Adipocyte (in vitro differentiated cells): ENCODE results near the gene PTPRK.
A peak's percentile ranks its signal among the peaks of the same experiment; 100 is the strongest.

Experiments used
- DNase-seq: peaks from one replicate; pipeline ENCODE4 v3.0.0-alpha.2; 2015; ENCODE audit warnings: low read depth
- H3K27me3 ChIP-seq: replicated peaks from 2 replicates; pipeline ENCODE4 v1.7.0; 2013; ENCODE audit warnings: mild to moderate bottlenecking, low read length, moderate library complexity; ENCODE audit not compliant: control insufficient read depth, insufficient read depth
- H3K36me3 ChIP-seq: 2 replicates; pipeline ENCODE4 v1.7.0; 2013; ENCODE audit warnings: low read length, mild to moderate bottlenecking, moderate library complexity; ENCODE audit not compliant: control insufficient read depth, insufficient read depth, severe bottlenecking
- H3K4me1 ChIP-seq: 2 replicates; pipeline ENCODE4 v1.7.0; 2013; ENCODE audit warnings: mild to moderate bottlenecking, low read length, moderate library complexity; ENCODE audit not compliant: control insufficient read depth, insufficient read depth
- H3K4me3 ChIP-seq: 2 replicates; pipeline ENCODE4 v1.7.0; 2013; ENCODE audit warnings: mild to moderate bottlenecking, low read length, moderate library complexity
- H3K9ac ChIP-seq: 2 replicates; pipeline ENCODE4 v1.7.0; 2013; ENCODE audit warnings: mild to moderate bottlenecking, low read length, moderate library complexity
- H3K9me3 ChIP-seq: 2 replicates; pipeline ENCODE4 v1.7.0; 2013; ENCODE audit warnings: mild to moderate bottlenecking, low read length, moderate library complexity; ENCODE audit not compliant: control insufficient read depth

The PTPRK gene

DNA sequence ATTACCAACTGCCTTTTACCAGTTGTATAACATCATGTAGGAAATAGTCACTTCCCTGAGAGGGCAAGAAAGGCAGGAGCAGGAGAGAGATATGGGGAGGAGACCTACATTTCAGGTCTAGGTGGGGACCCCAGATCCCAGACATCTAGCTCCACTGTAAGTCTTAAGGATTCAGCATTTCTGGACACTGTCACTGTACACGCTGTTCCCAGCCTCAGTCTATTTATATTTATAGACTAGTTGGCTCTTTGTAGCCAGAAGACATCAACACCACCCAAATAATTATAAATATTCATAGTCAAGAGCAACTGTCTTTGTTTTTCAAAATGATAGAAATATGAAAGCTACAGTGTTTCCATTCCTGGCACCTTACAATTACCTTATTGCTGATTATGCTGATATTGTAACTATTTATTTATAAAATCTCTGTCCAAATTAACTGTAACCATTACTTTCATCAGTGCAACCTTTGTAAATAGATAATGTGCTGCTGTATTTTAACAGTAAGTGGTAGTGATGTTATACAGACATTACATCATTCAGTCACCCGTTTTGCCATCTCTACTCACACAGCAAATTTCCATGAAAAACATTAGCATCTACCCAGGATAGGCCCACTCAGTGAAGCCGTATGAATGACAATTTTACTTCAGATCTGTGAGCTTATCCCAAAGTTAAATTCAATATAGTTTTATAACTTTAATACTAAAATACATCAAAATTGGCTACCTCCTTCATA, 162.8 kb downstream of the PTPRK start:
- no peak overlapping the region for H3K4me3 ChIP-seq
- no peaks in the 10 kb centered on the region for H3K9me3 ChIP-seq
- H3K36me3 ChIP-seq = no peaks in the 10 kb centered on the region
- H3K4me1 ChIP-seq = no peaks in the 10 kb centered on the region
- DNase-seq = no peak
- H3K9ac ChIP-seq = no peak overlapping the region
- H3K27me3 ChIP-seq = no peaks in the 10 kb centered on the region

GRCh38 chr6:128352366-128352765, 168.0 kb downstream of the PTPRK start:
- H3K4me1 ChIP-seq = no peaks in the 10 kb centered on the region
- no peaks in the 10 kb centered on the region for H3K9me3 ChIP-seq
- no peak overlapping the region for H3K9ac ChIP-seq
- no peaks in the 10 kb centered on the region for H3K27me3 ChIP-seq
- H3K4me3 ChIP-seq = no peak overlapping the region
- no peaks in the 10 kb centered on the region for H3K36me3 ChIP-seq
- no peak for DNase-seq

- H3K36me3 ChIP-seq = no peaks in the 10 kb centered on the region
- no peak overlapping the region for H3K4me3 ChIP-seq
- no peak for DNase-seq
- no peaks in the 10 kb centered on the region for H3K27me3 ChIP-seq
- no peaks in the 10 kb centered on the region for H3K9me3 ChIP-seq
- no peak overlapping the region for H3K9ac ChIP-seq
- no peaks in the 10 kb centered on the region for H3K4me1 ChIP-seq
Measured at GRCh38 chr6:128351255-128351514, 169.2 kb downstream of the PTPRK start.

DNA sequence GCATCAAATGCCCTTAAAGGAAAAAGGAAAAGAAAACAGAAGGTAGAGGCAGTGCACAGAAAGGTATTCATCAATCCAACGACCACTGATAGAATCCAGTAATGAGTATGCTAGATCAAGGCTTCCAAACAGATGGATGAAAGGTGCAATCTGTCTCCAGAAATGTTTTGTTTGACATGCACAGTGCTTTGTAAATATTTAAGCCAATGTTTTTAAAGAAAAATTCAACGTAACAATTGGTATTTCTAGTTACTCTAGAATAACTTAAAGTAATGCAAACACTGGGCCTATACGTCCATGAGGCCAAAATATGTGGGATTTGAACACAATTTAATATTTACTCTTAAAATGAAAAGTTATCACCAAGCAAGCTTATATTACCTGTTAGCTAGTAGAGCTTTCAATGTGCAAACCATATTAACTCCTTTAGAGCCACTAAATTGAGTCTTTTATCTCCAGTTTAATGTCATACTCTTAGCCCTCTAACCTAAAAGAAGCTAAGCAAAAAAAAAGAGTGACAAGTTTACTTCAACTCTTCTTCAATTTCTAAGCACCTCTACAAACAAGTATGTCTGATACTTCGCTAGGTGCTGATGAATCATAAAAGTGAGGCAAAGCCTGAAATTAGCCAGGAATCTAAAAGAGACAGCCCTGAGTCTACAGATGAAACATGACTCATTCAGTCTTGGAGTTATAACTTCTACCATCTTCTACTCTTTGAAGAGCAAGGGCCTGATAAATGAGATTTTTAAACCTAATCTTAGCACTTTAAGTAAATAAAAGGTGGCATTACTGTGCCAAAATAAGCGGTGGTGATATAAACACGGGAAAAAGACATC, 169.8 kb downstream of the PTPRK start:
- H3K27me3 ChIP-seq = no peaks in the 10 kb centered on the region
- peak; percentile 19 for DNase-seq
- no peak overlapping the region for H3K4me3 ChIP-seq
- H3K4me1 ChIP-seq = no peaks in the 10 kb centered on the region
- no peak overlapping the region for H3K9ac ChIP-seq
- H3K36me3 ChIP-seq = no peaks in the 10 kb centered on the region
- H3K9me3 ChIP-seq = no peaks in the 10 kb centered on the region

GRCh38 chr6:128347123-128347522, 173.3 kb downstream of the PTPRK start:
- Histone ChIP-seq H3K4me3 (no peak overlapping the region), H3K36me3 (no peaks in the 10 kb centered on the region), H3K9me3 (no peaks in the 10 kb centered on the region), H3K4me1 (no peaks in the 10 kb centered on the region), H3K27me3 (no peaks in the 10 kb centered on the region), H3K9ac (no peak overlapping the region)
- DNase-seq = no peak

DNA sequence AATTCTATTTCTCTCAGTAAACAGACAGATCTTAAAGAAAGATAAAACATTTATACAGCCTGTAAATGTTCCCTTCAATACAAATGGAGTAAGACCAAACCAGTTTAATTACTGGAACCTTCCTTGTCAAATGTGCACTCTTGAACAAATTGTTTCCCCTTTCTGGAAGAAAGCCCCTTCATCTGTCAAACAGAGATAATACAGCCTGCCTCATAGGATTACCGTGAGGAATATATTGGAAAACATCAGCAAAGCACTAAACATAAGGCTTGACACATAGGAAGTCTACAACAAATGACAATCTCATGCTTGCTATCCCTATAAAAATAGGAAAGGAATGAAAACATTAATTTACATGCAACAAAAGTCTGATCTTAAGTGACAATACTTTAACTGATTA, 173.8 kb downstream of the PTPRK start:
- Histone ChIP-seq H3K27me3 (no peaks in the 10 kb centered on the region), H3K4me3 (no peak overlapping the region), H3K4me1 (no peaks in the 10 kb centered on the region), H3K9ac (no peak overlapping the region), H3K9me3 (no peaks in the 10 kb centered on the region), H3K36me3 (no peaks in the 10 kb centered on the region)
- no peak for DNase-seq

DNA sequence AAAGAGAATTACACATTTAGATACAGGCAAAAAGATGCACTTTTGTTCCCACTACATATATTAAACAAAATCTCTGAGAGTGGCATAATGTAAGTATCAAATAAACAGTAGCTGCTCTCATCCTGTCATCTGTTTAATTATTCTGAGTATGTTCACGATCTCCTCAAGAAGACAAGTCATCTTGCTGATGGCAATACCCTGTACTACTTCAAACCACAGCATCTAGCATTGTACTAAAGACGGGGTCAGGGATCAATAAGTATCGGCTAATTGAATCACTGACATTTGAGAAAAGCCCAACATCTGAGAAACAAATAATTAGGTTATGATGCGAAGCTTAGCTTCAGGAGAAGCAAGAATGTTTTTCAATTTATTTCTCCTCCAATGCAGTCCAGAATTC, 175.1 kb downstream of the PTPRK start:
- peaks cover 2% of the 10 kb centered on the region for H3K4me1 ChIP-seq
- H3K4me3 ChIP-seq = no peak overlapping the region
- no peak overlapping the region for H3K9ac ChIP-seq
- no peak for DNase-seq
- no peaks in the 10 kb centered on the region for H3K36me3 ChIP-seq
- no peaks in the 10 kb centered on the region for H3K9me3 ChIP-seq
- no peaks in the 10 kb centered on the region for H3K27me3 ChIP-seq

GRCh38 chr6:128343706-128344105, 176.7 kb downstream of the PTPRK start:
- DNase-seq = no peak
- Histone ChIP-seq H3K9ac (no peak overlapping the region), H3K36me3 (no peaks in the 10 kb centered on the region), H3K9me3 (no peaks in the 10 kb centered on the region), H3K27me3 (no peaks in the 10 kb centered on the region), H3K4me1 (peaks cover 8% of the 10 kb centered on the region), H3K4me3 (no peak overlapping the region)

DNA sequence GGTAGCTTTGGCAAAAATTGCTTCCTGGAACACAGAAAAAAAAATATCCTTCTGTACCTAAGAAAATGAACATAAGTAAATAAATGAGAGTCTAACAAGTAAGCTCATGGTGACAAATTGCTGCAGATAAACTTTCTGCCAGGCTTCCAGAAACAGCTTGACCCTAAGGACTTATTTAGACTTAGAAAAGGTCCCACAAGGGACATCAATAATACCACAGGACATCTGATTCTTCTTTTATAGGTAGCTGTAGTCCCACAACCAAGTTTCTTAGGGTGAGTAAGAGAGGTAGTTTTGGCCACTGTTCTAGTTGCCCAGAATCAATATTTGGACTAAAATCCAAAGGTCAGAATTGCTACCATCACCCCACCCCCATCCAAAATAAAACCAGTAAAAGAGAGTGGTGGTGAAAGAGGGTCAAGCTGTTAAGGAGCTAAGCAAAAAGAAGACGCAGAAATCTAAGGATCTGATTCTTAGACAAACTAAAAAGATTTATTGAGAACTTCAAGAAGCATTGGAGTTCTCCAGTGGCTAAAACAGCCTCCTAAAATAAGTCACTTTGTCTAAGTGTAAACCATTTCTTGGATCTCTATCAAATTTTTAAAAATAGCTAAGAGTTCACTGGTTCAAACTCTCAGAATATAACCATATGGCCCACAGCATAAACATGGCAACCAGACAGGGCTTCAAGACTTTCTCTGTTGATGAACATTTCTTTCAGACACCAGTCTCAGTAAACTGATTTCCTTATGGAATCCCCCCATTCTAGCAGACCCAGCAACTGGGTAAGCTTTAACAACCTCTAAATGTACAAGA, 180.6 kb downstream of the PTPRK start:
- DNase-seq = peak; percentile 36
- H3K4me1 ChIP-seq = peaks cover 8% of the 10 kb centered on the region
- no peaks in the 10 kb centered on the region for H3K27me3 ChIP-seq
- H3K36me3 ChIP-seq = no peaks in the 10 kb centered on the region
- no peak overlapping the region for H3K9ac ChIP-seq
- no peak overlapping the region for H3K4me3 ChIP-seq
- H3K9me3 ChIP-seq = no peaks in the 10 kb centered on the region

- peaks cover 8% of the 10 kb centered on the region for H3K4me1 ChIP-seq
- DNase-seq = no peak
- no peak overlapping the region for H3K9ac ChIP-seq
- H3K4me3 ChIP-seq = no peak overlapping the region
- H3K36me3 ChIP-seq = no peaks in the 10 kb centered on the region
- H3K9me3 ChIP-seq = no peaks in the 10 kb centered on the region
- no peaks in the 10 kb centered on the region for H3K27me3 ChIP-seq
Measured at GRCh38 chr6:128337619-128338018, 182.8 kb downstream of the PTPRK start.

- peak; percentile 54 for DNase-seq
- Histone ChIP-seq H3K36me3 (no peaks in the 10 kb centered on the region), H3K9ac (no peak overlapping the region)
Measured at GRCh38 chr6:128336436-128337095, 183.8 kb downstream of the PTPRK start.

More at GRCh38 chr6:128336436-128337095, 183.8 kb downstream of the PTPRK start:
- Histone ChIP-seq H3K4me1 (peaks cover 8% of the 10 kb centered on the region), H3K9me3 (no peaks in the 10 kb centered on the region), H3K4me3 (no peak overlapping the region), H3K27me3 (no peaks in the 10 kb centered on the region)
